ENCODE data around the gene USP34. TPM values are rescaled to one million over a fixed set of nuclear protein-coding genes. Genes with fewer than 3 reads are reported as not detected.

USP34 gene
- total and polyA plus RNA-seq, 8 donors = 86.5 to 191 (median 158) TPM

- no peak for DNase-seq
- Histone ChIP-seq H3K27ac (no peak overlapping the region), H3K27me3 (no peaks in the 10 kb centered on the region), H3K4me1 (no peaks in the 10 kb centered on the region), H3K9me3 (no peaks in the 10 kb centered on the region), H3K4me3 (no peak overlapping the region), H3K36me3 (peaks cover 0 to 92% of the 10 kb centered on the region in 2 donors)
- intact Hi-C loops (cut with DNase I) = no loop called here
- no peak for ATAC-seq
- TF ChIP-seq, protein P1, sequence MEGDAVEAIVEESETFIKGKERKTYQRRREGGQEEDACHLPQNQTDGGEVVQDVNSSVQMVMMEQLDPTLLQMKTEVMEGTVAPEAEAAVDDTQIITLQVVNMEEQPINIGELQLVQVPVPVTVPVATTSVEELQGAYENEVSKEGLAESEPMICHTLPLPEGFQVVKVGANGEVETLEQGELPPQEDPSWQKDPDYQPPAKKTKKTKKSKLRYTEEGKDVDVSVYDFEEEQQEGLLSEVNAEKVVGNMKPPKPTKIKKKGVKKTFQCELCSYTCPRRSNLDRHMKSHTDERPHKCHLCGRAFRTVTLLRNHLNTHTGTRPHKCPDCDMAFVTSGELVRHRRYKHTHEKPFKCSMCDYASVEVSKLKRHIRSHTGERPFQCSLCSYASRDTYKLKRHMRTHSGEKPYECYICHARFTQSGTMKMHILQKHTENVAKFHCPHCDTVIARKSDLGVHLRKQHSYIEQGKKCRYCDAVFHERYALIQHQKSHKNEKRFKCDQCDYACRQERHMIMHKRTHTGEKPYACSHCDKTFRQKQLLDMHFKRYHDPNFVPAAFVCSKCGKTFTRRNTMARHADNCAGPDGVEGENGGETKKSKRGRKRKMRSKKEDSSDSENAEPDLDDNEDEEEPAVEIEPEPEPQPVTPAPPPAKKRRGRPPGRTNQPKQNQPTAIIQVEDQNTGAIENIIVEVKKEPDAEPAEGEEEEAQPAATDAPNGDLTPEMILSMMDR (IDR thresholded peaks at IDR 0.05) = no peak
Measured at GRCh38 chr2:61229936-61230335, 241.0 kb downstream of the USP34 start.

DNA sequence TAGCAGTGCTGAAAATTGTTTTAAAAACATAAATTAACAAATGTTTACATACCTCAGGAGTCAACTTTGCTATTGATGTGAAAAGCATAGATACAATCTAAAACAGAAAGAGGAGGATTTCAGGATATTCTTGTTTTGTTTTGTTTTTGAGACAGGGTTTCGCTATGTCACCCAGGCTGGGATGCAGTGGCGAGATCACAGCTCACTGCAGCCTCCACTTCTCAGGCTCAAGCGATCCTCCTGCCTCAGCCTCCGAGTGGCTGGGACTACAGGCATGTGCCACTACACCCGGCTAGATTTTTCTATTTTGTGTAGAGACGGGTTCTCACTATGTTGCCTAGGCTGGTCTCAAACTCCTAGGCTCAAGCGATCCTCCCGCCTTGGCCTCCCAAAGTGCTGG lies 248.3 kb downstream of the USP34 start:
- Histone ChIP-seq H3K36me3 (peaks cover 0 to 65% of the 10 kb centered on the region in 2 donors), H3K4me1 (peaks cover 0 to 3% of the 10 kb centered on the region in 2 donors), H3K9me3 (no peaks in the 10 kb centered on the region), H3K27ac (no peak overlapping the region), H3K4me3 (no peak overlapping the region), H3K27me3 (no peaks in the 10 kb centered on the region)
- DNase-seq = no peak
- no peak for ATAC-seq
- TF ChIP-seq, protein P1 (IDR thresholded peaks at IDR 0.05) = no peak
- intact Hi-C loops (cut with DNase I) = no loop called here

DNA sequence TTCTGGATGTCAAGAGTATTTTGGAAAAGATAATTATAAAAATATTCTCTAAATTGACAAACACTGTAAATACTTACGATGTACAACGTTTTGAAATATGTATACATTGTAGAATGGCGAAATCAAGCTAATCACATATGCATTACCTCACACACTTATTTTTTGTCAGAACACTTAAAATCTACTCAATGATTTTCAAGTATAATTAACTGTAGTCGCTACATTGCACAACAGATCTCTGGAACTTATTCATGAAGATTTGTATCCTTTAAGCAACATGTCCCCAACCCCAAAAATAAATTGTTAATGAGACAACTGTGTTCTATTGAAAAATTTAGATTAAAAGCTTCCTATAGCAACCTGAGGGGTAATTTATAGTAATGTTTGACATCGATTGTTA lies 249.1 kb downstream of the USP34 start:
- peak in 2 of 4 donors; percentile 30 for DNase-seq
- intact Hi-C loops (cut with DNase I) = no loop called here
- Histone ChIP-seq H3K9me3 (no peaks in the 10 kb centered on the region), H3K36me3 (peaks cover 0 to 63% of the 10 kb centered on the region in 2 donors), H3K4me3 (no peak overlapping the region), H3K4me1 (peaks cover 0 to 3% of the 10 kb centered on the region in 2 donors), H3K27me3 (no peaks in the 10 kb centered on the region), H3K27ac (peak overlapping the region in 1 of 2 donors; percentile 20)
- peak; percentile 27 for ATAC-seq
- TF ChIP-seq, protein P1 (IDR thresholded peaks at IDR 0.05) = no peak

DNA sequence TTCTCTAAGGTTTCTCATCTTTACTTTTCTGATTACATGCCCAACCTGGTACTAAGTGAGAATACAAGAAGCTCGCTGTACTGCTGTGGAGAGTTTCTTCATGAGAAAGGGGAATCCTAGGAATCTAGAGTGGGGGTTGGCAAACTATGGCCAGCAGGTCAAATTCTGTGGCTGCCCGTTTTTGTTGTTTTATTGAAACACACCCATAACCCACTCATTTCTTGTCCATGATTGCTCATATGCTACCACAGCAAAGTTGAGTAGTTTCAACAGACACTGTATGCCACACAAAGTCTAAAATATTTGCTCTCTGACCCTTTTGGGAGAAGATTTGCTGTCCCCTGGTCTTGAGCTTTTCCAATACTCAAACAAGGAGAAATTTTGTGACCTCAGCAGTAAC lies 250.1 kb downstream of the USP34 start:
- H3K9me3 ChIP-seq = no peaks in the 10 kb centered on the region
- H3K4me1 ChIP-seq = peaks cover 0 to 3% of the 10 kb centered on the region in 2 donors
- DNase-seq (no peak), ATAC-seq (peak; percentile 74)
- TF ChIP-seq, protein P1 (IDR thresholded peaks at IDR 0.05) = no peak
- H3K4me3 ChIP-seq = no peak overlapping the region
- peaks cover 0 to 63% of the 10 kb centered on the region in 2 donors for H3K36me3 ChIP-seq
- intact Hi-C loops (cut with DNase I) = no loop called here
- peak overlapping the region; percentile 15 to 20 for H3K27ac ChIP-seq
- no peaks in the 10 kb centered on the region for H3K27me3 ChIP-seq

- Histone ChIP-seq H3K27me3 (no peaks in the 10 kb centered on the region), H3K4me1 (peaks cover 0 to 3% of the 10 kb centered on the region in 2 donors), H3K9me3 (no peaks in the 10 kb centered on the region), H3K36me3 (peaks cover 0 to 77% of the 10 kb centered on the region in 2 donors), H3K27ac (no peak overlapping the region), H3K4me3 (no peak overlapping the region)
- ATAC-seq (no peak), DNase-seq (no peak)
- TF ChIP-seq, protein P1 (IDR thresholded peaks at IDR 0.05) = no peak
- intact Hi-C loops (cut with DNase I) = no loop called here
Measured at GRCh38 chr2:61218817-61219170, 252.1 kb downstream of the USP34 start.

All from left lung (tissue), 10 donors.